GM12892 (cell line): ENCODE data around the gene NOC4L.

Source experiments
- DNase-seq: peaks from one replicate; pipeline ENCODE4 v3.0.0; 2011; ENCODE audit not compliant: insufficient read length
- FAIRE-seq: peaks from 2 replicates; lab custom pipeline; 2011; peaks lifted over from hg19 to GRCh38; lab: Jason Lieb, UNC
- POLR2A ChIP-seq: IDR thresholded peaks from 2 replicates; pipeline ENCODE4 v1.6.1; 2011; ENCODE audit warnings: low read depth, low read length, control low read depth
- POLR2AphosphoS5 ChIP-seq: IDR thresholded peaks from 2 replicates; pipeline ENCODE4 v1.6.1; 2011; ENCODE audit warnings: low read depth, low read length, control low read depth
- TAF1 ChIP-seq: IDR thresholded peaks from 2 replicates; pipeline ENCODE4 v1.6.1; 2011; ENCODE audit warnings: low read depth, mild to moderate bottlenecking, control low read depth, low read length, borderline replicate concordance

NOC4L gene

GRCh38 chr12:132154341-132154761, 10.1 kb downstream of the NOC4L start:
- DNase-seq: no peak
- TF ChIP-seq POLR2AphosphoS5: no peak
- TF ChIP-seq POLR2A: no peak
- TF ChIP-seq TAF1: no peak

GRCh38 chr12:132154941-132155770, 10.9 kb downstream of the NOC4L start:
- FAIRE-seq: peak; percentile 83
- no peak for DNase-seq
- TF ChIP-seq TAF1 (no peak), POLR2A (no peak), POLR2AphosphoS5 (no peak)

More at GRCh38 chr12:132154341-132154761, 10.1 kb downstream of the NOC4L start:
- no peak for FAIRE-seq

- FAIRE-seq: no peak
- DNase-seq: no peak
- TF ChIP-seq POLR2A: no peak
- TF ChIP-seq POLR2AphosphoS5: no peak
Measured at GRCh38 chr12:132155771-132156572, 11.7 kb downstream of the NOC4L start.

GRCh38 chr12:132156573-132157325, 12.5 kb downstream of the NOC4L start:
- TF ChIP-seq TAF1: no peak
- no peak for TF ChIP-seq POLR2A
- TF ChIP-seq POLR2AphosphoS5: no peak
- FAIRE-seq (peak; percentile 75), DNase-seq (no peak)

- FAIRE-seq (peak; percentile 82), DNase-seq (no peak)
- TF ChIP-seq POLR2AphosphoS5: no peak
- TF ChIP-seq POLR2A: no peak
- no peak for TF ChIP-seq TAF1
Measured at GRCh38 chr12:132157733-132158409, 13.6 kb downstream of the NOC4L start.

- FAIRE-seq (no peak), DNase-seq (no peak)
- no peak for TF ChIP-seq POLR2AphosphoS5
- no peak for TF ChIP-seq TAF1
- no peak for TF ChIP-seq POLR2A
Measured at GRCh38 chr12:132158677-132159554, 14.7 kb downstream of the NOC4L start.

GRCh38 chr12:132159555-132160003, 15.3 kb downstream of the NOC4L start:
- DNase-seq (no peak), FAIRE-seq (no peak)
- TF ChIP-seq TAF1 (no peak), POLR2AphosphoS5 (no peak), POLR2A (no peak)

- TF ChIP-seq POLR2AphosphoS5: no peak
- TF ChIP-seq TAF1: no peak
- TF ChIP-seq POLR2A: no peak
- DNase-seq: no peak
- FAIRE-seq: no peak
Measured at GRCh38 chr12:132160016-132160415, 15.8 kb downstream of the NOC4L start.

- TF ChIP-seq POLR2A: no peak
- no peak for TF ChIP-seq TAF1
- no peak for TF ChIP-seq POLR2AphosphoS5
- no peak for FAIRE-seq
- DNase-seq: no peak
Measured at GRCh38 chr12:132160601-132161035, 16.4 kb downstream of the NOC4L start.
